Measurements from ENCODE around the gene BTBD1. TPM values are rescaled to one million over a fixed set of nuclear protein-coding genes. Genes with fewer than 3 reads are reported as not detected.

BTBD1 gene
- polyA plus RNA-seq, 1 of the 3 experiments (the other 2 are of a cell fraction): 34.4 TPM

- no peak for TF ChIP-seq CTCF (IDR thresholded peaks at IDR 0.05)
- TF ChIP-seq EZH2phosphoT487 (IDR thresholded peaks at IDR 0.05; ENCODE audit: borderline replicate concordance, low read depth): no peak
- no peak for TF ChIP-seq NRF1 (IDR thresholded peaks at IDR 0.05; ENCODE audit: low read depth, low read length)
- TF ChIP-seq, protein P1, sequence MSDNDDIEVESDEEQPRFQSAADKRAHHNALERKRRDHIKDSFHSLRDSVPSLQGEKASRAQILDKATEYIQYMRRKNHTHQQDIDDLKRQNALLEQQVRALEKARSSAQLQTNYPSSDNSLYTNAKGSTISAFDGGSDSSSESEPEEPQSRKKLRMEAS (IDR thresholded peaks at IDR 0.05; ENCODE audit: low read depth): no peak
- no peak for TF ChIP-seq SMC3 (IDR thresholded peaks at IDR 0.05; ENCODE audit: low read depth, low read length)
- peak; percentile 62 for TF ChIP-seq CHD2 (IDR thresholded peaks at IDR 0.05; ENCODE audit: low read length, partially characterized antibody)
- TF ChIP-seq SIN3A (IDR thresholded peaks at IDR 0.05; ENCODE audit: borderline replicate concordance, low read depth, low read length): no peak
- TF ChIP-seq JUND (IDR thresholded peaks at IDR 0.05): no peak
- no peak for TF ChIP-seq FOSL2 (IDR thresholded peaks at IDR 0.05; ENCODE audit: borderline replicate concordance, low read depth)
Observed at GRCh38 chr15:82970696-82971095, 96.4 kb downstream of the BTBD1 start (continued).

- Histone ChIP-seq H2AFZ (ENCODE audit: low read depth) (no peak overlapping the region), H3F3A (replicated peaks; ENCODE audit: insufficient read depth) (no peaks in the 10 kb centered on the region), H3K4me2 (no peak overlapping the region), H3K4me3 (ENCODE audit: low read depth in 2 of 2, low read length in 1 of 2) (no peak overlapping the region), H3K9me3 (no peaks in the 10 kb centered on the region), H3K79me2 (ENCODE audit: insufficient read depth) (no peaks in the 10 kb centered on the region), H3K27ac (ENCODE audit: low read depth in 2 of 2, low read length in 1 of 2) (peak overlapping the region in 1 of 2 experiments; percentile 71; a peak in 2 of 4 replicates), H3K9me2 (no peaks in the 10 kb centered on the region), H4K20me1 (ENCODE audit: insufficient read depth) (no peaks in the 10 kb centered on the region), H3K27me3 (ENCODE audit: insufficient read depth) (no peaks in the 10 kb centered on the region), H3K4me1 (ENCODE audit: control insufficient read depth in 1 of 2, insufficient read depth in 2 of 2, low read depth in 1 of 2, low read length in 1 of 2) (peaks cover 0 to 13% of the 10 kb centered on the region in 2 experiments; a peak in 2 of 4 replicates), H3K36me3 (replicated peaks in 1 of 2; ENCODE audit: control insufficient read depth in 1 of 2, insufficient read depth in 2 of 2, low read length in 1 of 2) (no peaks in the 10 kb centered on the region), H3K9ac (no peak overlapping the region)
- WGBS (ENCODE audit: low lambda C conversion rate): 10% methylated on average over 3 of the region's 3 CpGs
- CTCF ChIA-PET: interaction anchor here (1.0 to 2.6 kb wide), 6 partner anchors 13 to 439 kb away, joined by 3 to 11 read pairs (median 4); partner anchors contain the start of gene C15orf40
- TF ChIP-seq MXI1 (IDR thresholded peaks at IDR 0.05; ENCODE audit: low read depth, low read length): peak; percentile 5; the same call in 1 of the 2 replicates
- peak; percentile 63; the same call in 1 of the 2 replicates for TF ChIP-seq RCOR1 (IDR thresholded peaks at IDR 0.05; ENCODE audit: low read length)
- no peak for TF ChIP-seq EZH2phosphoT487 (IDR thresholded peaks at IDR 0.05; ENCODE audit: borderline replicate concordance, low read depth)
- no peak for TF ChIP-seq JUND (IDR thresholded peaks at IDR 0.05)
- TF ChIP-seq RAD21 (IDR thresholded peaks at IDR 0.05; ENCODE audit: low read length): no peak
- no peak for TF ChIP-seq SMC3 (IDR thresholded peaks at IDR 0.05; ENCODE audit: low read depth, low read length)
- peak; percentile 64 for TF ChIP-seq GATA2 (CRISPR knock-in tag; IDR thresholded peaks at IDR 0.05)
- TF ChIP-seq POLR2AphosphoS5 (IDR thresholded peaks at IDR 0.05; ENCODE audit: low read depth, low read length): no peak
- TF ChIP-seq, protein P2, sequence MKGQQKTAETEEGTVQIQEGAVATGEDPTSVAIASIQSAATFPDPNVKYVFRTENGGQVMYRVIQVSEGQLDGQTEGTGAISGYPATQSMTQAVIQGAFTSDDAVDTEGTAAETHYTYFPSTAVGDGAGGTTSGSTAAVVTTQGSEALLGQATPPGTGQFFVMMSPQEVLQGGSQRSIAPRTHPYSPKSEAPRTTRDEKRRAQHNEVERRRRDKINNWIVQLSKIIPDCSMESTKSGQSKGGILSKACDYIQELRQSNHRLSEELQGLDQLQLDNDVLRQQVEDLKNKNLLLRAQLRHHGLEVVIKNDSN (IDR thresholded peaks at IDR 0.05; ENCODE audit: borderline replicate concordance, low read depth): no peak
- POLR2A ChIA-PET: interaction anchor here (0.6 to 1.7 kb wide), 5 partner anchors 10 to 430 kb away, joined by 3 to 16 read pairs (median 5); partner anchors contain the start of genes RAMAC and RPS17
- DNase-seq: peak; percentile 38
Observed at GRCh38 chr15:82970078-82970686, 96.9 kb downstream of the BTBD1 start.
